Measurements from ENCODE around the gene ACTR2.

GRCh38 chr2:65311049-65311448 is 83.4 kb downstream of the ACTR2 start:
- TF ChIP-seq POLR2A (IDR thresholded peaks at IDR 0.05; ENCODE audit: low read depth, low read length), result no peak
- no peak for TF ChIP-seq POU2F2 (IDR thresholded peaks at IDR 0.05; ENCODE audit: low read depth, low read length)

Measured in GM12891 (cell line).